Progenitor cell of endocrine pancreas (in vitro differentiated cells): ENCODE results near the gene CEBPZOS. TPM values are rescaled to one million over a fixed set of nuclear protein-coding genes. Genes with fewer than 3 reads are reported as not detected.

ENCODE experiments used
- DNase-seq: peaks from one replicate; pipeline ENCODE4 v3.0.0; 2021; ENCODE audit warnings: low spot score; ENCODE audit not compliant: unreplicated experiment
- H3K27ac Mint-ChIP-seq: 2 replicates; pipeline ENCODE4 v1.8.0; 2021; ENCODE audit warnings: mild to moderate bottlenecking, moderate library complexity, mixed read lengths
- H3K27me3 Mint-ChIP-seq: 2 replicates; pipeline ENCODE4 v1.8.0; 2021; ENCODE audit warnings: mixed read lengths
- H3K36me3 Mint-ChIP-seq: 2 replicates; pipeline ENCODE4 v1.8.0; 2022; ENCODE audit warnings: mixed read lengths; ENCODE audit not compliant: insufficient read depth
- H3K4me1 Mint-ChIP-seq: 2 replicates; pipeline ENCODE4 v1.8.0; 2021; ENCODE audit warnings: low read depth, mixed read lengths
- H3K4me3 Mint-ChIP-seq: 2 replicates; pipeline ENCODE4 v1.8.0; 2021; ENCODE audit warnings: low read depth, mild to moderate bottlenecking, moderate library complexity, mixed read lengths
- H3K9me3 Mint-ChIP-seq: 2 replicates; pipeline ENCODE4 v1.8.0; 2021; ENCODE audit warnings: low read depth, mixed read lengths
- total RNA-seq: library from RNA; stranded (reverse); gene quantifications from 2 replicates; pipeline ENCODE4 v1.2.1, GENCODE V29; 2021
- TF ChIP-seq, protein P1 (sequence below): fragments of 200-600 bp; sonication (generic); IDR thresholded peaks from one replicate; pipeline ENCODE4 v1.5.0; 2021; ENCODE audit warnings: antibody characterized with exemption, mild to moderate bottlenecking; ENCODE audit not compliant: unreplicated experiment

CEBPZOS gene
- total RNA-seq, 1 donor from 2014 or later = 0.84 TPM

- TF ChIP-seq, protein P1, sequence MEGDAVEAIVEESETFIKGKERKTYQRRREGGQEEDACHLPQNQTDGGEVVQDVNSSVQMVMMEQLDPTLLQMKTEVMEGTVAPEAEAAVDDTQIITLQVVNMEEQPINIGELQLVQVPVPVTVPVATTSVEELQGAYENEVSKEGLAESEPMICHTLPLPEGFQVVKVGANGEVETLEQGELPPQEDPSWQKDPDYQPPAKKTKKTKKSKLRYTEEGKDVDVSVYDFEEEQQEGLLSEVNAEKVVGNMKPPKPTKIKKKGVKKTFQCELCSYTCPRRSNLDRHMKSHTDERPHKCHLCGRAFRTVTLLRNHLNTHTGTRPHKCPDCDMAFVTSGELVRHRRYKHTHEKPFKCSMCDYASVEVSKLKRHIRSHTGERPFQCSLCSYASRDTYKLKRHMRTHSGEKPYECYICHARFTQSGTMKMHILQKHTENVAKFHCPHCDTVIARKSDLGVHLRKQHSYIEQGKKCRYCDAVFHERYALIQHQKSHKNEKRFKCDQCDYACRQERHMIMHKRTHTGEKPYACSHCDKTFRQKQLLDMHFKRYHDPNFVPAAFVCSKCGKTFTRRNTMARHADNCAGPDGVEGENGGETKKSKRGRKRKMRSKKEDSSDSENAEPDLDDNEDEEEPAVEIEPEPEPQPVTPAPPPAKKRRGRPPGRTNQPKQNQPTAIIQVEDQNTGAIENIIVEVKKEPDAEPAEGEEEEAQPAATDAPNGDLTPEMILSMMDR = no peak
- DNase-seq = no peak
- Mint-ChIP-seq H3K4me3 (no peak overlapping the region), H3K27me3 (no peaks in the 10 kb centered on the region), H3K4me1 (peaks cover 18% of the 10 kb centered on the region), H3K36me3 (peaks cover 4% of the 10 kb centered on the region), H3K9me3 (no peaks in the 10 kb centered on the region), H3K27ac (no peak overlapping the region)
Observed at GRCh38 chr2:37228788-37229187, 32.5 kb downstream of the CEBPZOS start.

DNA sequence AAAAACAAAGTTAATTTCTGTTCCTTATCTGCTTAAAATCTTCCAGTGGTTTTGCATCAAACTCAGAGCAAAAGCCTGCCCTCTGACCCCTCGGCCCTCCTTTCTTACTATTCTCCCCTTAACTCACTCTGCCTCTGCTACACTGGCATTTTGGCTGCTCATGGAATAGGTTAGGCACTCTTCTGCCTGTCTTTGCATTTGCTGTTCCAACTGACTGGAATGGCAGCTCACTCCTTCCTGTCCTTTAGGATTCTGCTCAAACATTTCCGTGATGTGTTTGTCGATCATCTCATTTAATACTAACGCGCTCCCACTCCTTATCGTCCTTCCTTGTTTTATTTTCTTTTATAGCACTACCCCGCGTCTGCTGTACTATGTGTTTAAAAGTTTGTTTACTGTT, 34.3 kb downstream of the CEBPZOS start:
- H3K27me3 Mint-ChIP-seq = no peaks in the 10 kb centered on the region
- no peak for DNase-seq
- peaks cover 13% of the 10 kb centered on the region for H3K4me1 Mint-ChIP-seq
- TF ChIP-seq, protein P1 = no peak
- no peaks in the 10 kb centered on the region for H3K9me3 Mint-ChIP-seq
- H3K4me3 Mint-ChIP-seq = no peak overlapping the region
- no peak overlapping the region for H3K27ac Mint-ChIP-seq
- H3K36me3 Mint-ChIP-seq = peaks cover 10% of the 10 kb centered on the region

DNA sequence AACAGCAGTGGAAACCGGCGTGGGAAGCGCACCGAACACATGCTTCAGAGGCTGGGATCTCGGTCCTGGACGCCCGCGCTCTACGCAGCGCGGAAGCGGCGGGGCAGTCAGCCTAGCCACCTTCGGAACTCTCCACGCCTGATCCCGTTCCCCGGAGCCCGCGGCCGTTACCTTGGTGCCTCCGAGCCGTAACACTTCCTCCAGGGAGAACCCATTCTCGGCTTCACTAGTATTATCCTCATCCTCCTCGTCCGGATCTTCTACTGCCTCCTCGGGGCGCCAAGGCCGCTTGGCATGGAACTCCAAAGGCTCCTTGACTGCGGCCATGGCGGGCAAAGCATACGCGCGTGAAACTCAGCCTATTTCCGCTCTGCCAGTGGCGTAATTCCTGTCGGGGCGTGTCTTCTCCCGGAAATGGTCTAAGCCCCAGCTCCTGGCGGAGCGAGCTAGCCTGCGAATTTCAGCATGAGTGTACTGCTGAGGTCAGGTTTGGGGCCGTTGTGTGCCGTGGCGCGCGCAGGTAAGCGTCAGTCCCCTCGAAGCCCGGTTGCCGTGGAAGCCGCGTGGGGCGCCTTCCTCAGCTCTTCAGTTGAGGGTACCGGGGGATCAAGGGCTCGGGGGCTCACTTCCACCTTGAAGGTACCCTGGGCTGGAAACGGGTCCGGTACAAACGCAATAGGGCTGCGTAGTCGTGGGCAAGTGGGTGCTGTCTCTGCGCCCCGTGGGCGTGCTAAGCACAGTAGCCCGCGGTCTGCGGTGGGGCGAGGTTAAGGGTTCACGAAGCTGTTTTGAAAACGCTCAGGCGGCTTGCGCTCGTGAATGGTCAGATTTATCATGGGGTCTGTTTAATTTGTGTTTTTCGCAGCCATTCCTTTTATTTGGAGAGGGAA, 35.2 kb downstream of the CEBPZOS start, which contains the start of the genes CEBPZ and NDUFAF7:
Gene CEBPZ (minus strand): TSS at position 356 of the 890 bp plus-strand sequence. CDS start 29 bp downstream, at position 327.
Gene NDUFAF7 (plus strand): TSS at position 418 of the 890 bp plus-strand sequence. CDS start 48 bp downstream, at position 466.
- TF ChIP-seq, protein P1 = no peak
- Mint-ChIP-seq H3K36me3 (peaks cover 13% of the 10 kb centered on the region), H3K4me1 (peaks cover 7% of the 10 kb centered on the region), H3K27ac (no peak within 1 kb of the TSS), H3K9me3 (no peaks in the 10 kb centered on the region), H3K4me3 (no peak within 1 kb of the TSS), H3K27me3 (no peaks in the 10 kb centered on the region)
- DNase-seq = peak; percentile 68

DNA sequence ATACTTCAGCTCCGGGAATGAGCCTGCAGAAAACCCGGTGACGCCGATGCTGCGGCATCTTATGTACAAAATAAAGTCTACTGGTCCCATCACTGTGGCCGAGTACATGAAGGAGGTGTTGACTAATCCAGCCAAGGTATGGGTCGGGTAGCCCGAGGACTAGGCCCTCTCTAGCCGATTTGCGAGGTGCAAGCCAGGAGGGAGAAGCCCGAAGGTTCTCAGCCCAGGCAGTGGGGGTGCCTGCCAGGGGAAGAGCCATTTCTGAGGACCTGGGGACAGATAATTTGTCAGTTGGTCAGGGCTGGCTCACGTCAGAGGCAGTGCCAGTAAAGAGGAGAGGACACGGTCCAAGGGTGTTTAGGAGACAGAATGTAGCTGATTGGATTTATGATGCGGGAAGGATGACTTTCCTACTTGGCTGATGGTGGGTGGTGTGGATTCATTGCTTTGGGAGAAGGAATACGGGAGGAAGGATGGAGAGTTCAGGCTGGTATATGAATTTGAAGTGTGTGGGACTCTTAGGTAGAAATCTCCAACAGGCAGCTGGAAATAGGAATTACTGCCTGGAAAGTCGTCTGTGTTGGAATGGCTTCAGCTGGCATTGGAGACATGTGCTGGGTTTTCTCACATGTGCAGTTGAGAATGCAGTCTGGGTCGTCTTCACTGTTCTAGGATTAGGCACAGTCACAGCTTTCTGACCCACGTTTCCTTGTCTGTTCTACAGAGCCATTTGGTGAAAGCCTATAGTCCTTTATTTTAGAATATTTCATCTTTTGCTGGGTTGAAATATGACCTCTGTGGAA, 36.0 kb downstream of the CEBPZOS start:
- Mint-ChIP-seq H3K36me3 (peaks cover 13% of the 10 kb centered on the region), H3K27ac (no peak overlapping the region), H3K4me1 (peaks cover 4% of the 10 kb centered on the region), H3K27me3 (no peaks in the 10 kb centered on the region), H3K9me3 (no peaks in the 10 kb centered on the region), H3K4me3 (no peak overlapping the region)
- TF ChIP-seq, protein P1 = no peak
- DNase-seq = no peak

DNA sequence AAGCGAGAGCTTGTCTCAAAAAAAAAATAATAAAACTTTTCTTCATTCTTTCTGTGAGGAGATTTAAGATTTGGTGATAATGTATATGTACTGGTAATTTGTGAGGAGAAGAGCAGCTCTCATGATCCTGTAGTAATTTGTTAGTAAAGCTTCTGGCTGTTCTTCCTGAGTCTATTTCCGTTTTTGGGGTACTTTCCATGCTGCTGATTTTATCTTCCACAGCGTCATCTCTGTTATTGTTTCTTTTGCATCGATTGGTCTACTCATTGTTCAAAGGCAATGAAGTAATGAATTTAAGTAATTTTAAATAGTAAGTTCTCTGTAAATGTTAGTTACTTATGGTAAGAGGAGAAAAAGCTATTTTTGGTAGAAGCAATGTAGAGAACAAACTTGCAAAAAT, 47.1 kb downstream of the CEBPZOS start:
- no peaks in the 10 kb centered on the region for H3K4me1 Mint-ChIP-seq
- H3K9me3 Mint-ChIP-seq = peaks cover 5% of the 10 kb centered on the region
- H3K4me3 Mint-ChIP-seq = no peak overlapping the region
- TF ChIP-seq, protein P1 = no peak
- no peak for DNase-seq
- H3K36me3 Mint-ChIP-seq = peaks cover 29% of the 10 kb centered on the region
- H3K27ac Mint-ChIP-seq = no peak overlapping the region
- H3K27me3 Mint-ChIP-seq = no peaks in the 10 kb centered on the region
